DOHH2 (cell line): ENCODE data around the gene DNAJB4.

ENCODE experiments used
- H3F3A ChIP-seq: fragments of 200-600 bp; sonication (generic), shearing (Covaris generic); 2 replicates; pipeline ENCODE4 v1.6.0; 2016; ENCODE audit warnings: antibody characterized with exemption, mild to moderate bottlenecking; ENCODE audit not compliant: control insufficient read depth, insufficient read depth
- H3K27ac ChIP-seq: fragments of 200-600 bp; sonication (generic); 2 replicates; pipeline ENCODE4 v1.5.1; 2014; ENCODE audit warnings: low read depth, mild to moderate bottlenecking, low read length, moderate library complexity
- H3K27me3 ChIP-seq: fragments of 200-600 bp; sonication (generic); 2 replicates; pipeline ENCODE4 v1.6.1; 2014; ENCODE audit warnings: mild to moderate bottlenecking, low read length, mixed read lengths; ENCODE audit not compliant: control insufficient read depth
- H3K36me3 ChIP-seq: fragments of 200-600 bp; sonication (generic); 2 replicates; pipeline ENCODE4 v1.6.1; 2014; ENCODE audit warnings: mild to moderate bottlenecking, low read length, moderate library complexity, mixed read lengths; ENCODE audit not compliant: control insufficient read depth
- H3K4me1 ChIP-seq: fragments of 200-600 bp; sonication (generic); 2 replicates; pipeline ENCODE4 v1.6.1; 2014; ENCODE audit warnings: mild to moderate bottlenecking, low read length, mixed read lengths; ENCODE audit not compliant: control insufficient read depth
- H3K4me2 ChIP-seq: fragments of 200-600 bp; sonication (generic); 2 replicates; pipeline ENCODE4 v1.6.0; 2014; ENCODE audit warnings: mild to moderate bottlenecking, low read length, moderate library complexity
- H3K4me3 ChIP-seq: fragments of 200-600 bp; sonication (generic); 2 replicates; pipeline ENCODE4 v1.5.1; 2014; ENCODE audit warnings: mild to moderate bottlenecking, low read length, mixed read lengths
- H3K79me2 ChIP-seq: fragments of 200-600 bp; sonication (generic); 2 replicates; pipeline ENCODE4 v1.6.1; 2014; ENCODE audit warnings: mild to moderate bottlenecking, low read length, mixed read lengths; ENCODE audit not compliant: control insufficient read depth
- H3K9me2 ChIP-seq: fragments of 200-600 bp; sonication (generic); replicated peaks from 2 replicates; pipeline ENCODE4 v1.6.1; 2014; ENCODE audit warnings: mild to moderate bottlenecking, low read length, mixed read lengths; ENCODE audit not compliant: control insufficient read depth
- H3K9me3 ChIP-seq: fragments of 200-600 bp; sonication (generic); 2 replicates; pipeline ENCODE4 v1.6.1; 2014; ENCODE audit warnings: antibody characterized with exemption, low read length, mixed read lengths; ENCODE audit not compliant: control insufficient read depth, insufficient read depth
- H4K20me1 ChIP-seq: fragments of 200-600 bp; sonication (generic); 2 replicates; pipeline ENCODE4 v1.6.0; 2014; ENCODE audit warnings: low read depth, mild to moderate bottlenecking, antibody characterized with exemption, low read length, moderate library complexity; ENCODE audit not compliant: control insufficient read depth, insufficient read depth
- CTCF ChIP-seq: fragments of 200-600 bp; sonication (generic); IDR thresholded peaks from one replicate; pipeline ENCODE4 v1.5.1; 2014; ENCODE audit warnings: antibody characterized with exemption, mild to moderate bottlenecking, low read depth, low read length; ENCODE audit not compliant: poor library complexity, severe bottlenecking
- EZH2phosphoT487 ChIP-seq: fragments of 200-600 bp; sonication (generic); IDR thresholded peaks from 2 replicates; pipeline ENCODE4 v1.6.1; 2017; ENCODE audit warnings: borderline replicate concordance, mild to moderate bottlenecking, antibody characterized with exemption, low read length, moderate library complexity, mixed read lengths

Gene DNAJB4

GRCh38 chr1:77975907-77976306, 28.8 kb upstream of the DNAJB4 start:
- no peak overlapping the region for H3K27ac ChIP-seq
- peak overlapping the region; percentile 86 for H3K4me3 ChIP-seq
- H3F3A ChIP-seq, result no peaks in the 10 kb centered on the region; the same call in 1 of the 2 replicates
- H3K36me3 ChIP-seq, result peaks cover 74% of the 10 kb centered on the region
- no peak for TF ChIP-seq CTCF
- no peak for TF ChIP-seq EZH2phosphoT487
- no peaks in the 10 kb centered on the region for H3K9me2 ChIP-seq
- peaks cover 96% of the 10 kb centered on the region for H3K79me2 ChIP-seq
- peaks cover 49% of the 10 kb centered on the region for H4K20me1 ChIP-seq
- peak overlapping the region; percentile 87 for H3K4me2 ChIP-seq
- no peaks in the 10 kb centered on the region for H3K9me3 ChIP-seq
- H3K4me1 ChIP-seq, result peaks cover 38% of the 10 kb centered on the region
- H3K27me3 ChIP-seq, result no peaks in the 10 kb centered on the region

- Histone ChIP-seq H3K36me3 (peaks cover 73% of the 10 kb centered on the region), H3K4me2 (peak overlapping the region; percentile 87), H3K4me3 (peak overlapping the region; percentile 86), H3F3A (no peaks in the 10 kb centered on the region; the same call in 1 of the 2 replicates), H3K27ac (no peak overlapping the region), H3K79me2 (peaks cover 96% of the 10 kb centered on the region), H3K9me2 (no peaks in the 10 kb centered on the region), H4K20me1 (peaks cover 49% of the 10 kb centered on the region), H3K9me3 (no peaks in the 10 kb centered on the region), H3K27me3 (no peaks in the 10 kb centered on the region), H3K4me1 (peaks cover 44% of the 10 kb centered on the region)
- TF ChIP-seq EZH2phosphoT487 (no peak), CTCF (no peak)
Measured at GRCh38 chr1:77976433-77977076, 28.2 kb upstream of the DNAJB4 start.

- Histone ChIP-seq H3K36me3 (peaks cover 71% of the 10 kb centered on the region), H4K20me1 (peaks cover 39% of the 10 kb centered on the region), H3K27me3 (no peaks in the 10 kb centered on the region)
Measured at GRCh38 chr1:77977989-77978292, 26.8 kb upstream of the DNAJB4 start.

More at GRCh38 chr1:77977989-77978292, 26.8 kb upstream of the DNAJB4 start:
- Histone ChIP-seq H3K4me1 (peaks cover 45% of the 10 kb centered on the region), H3K4me3 (peak overlapping the region; percentile 86), H3F3A (no peaks in the 10 kb centered on the region; the same call in 1 of the 2 replicates), H3K79me2 (peaks cover 94% of the 10 kb centered on the region), H3K27ac (peak overlapping the region; percentile 86), H3K9me2 (no peaks in the 10 kb centered on the region), H3K4me2 (peak overlapping the region; percentile 87), H3K9me3 (no peaks in the 10 kb centered on the region)
- TF ChIP-seq EZH2phosphoT487 (no peak), CTCF (no peak)
